Liver (tissue), 4 donors: ENCODE data around the gene SLIT1. TPM values are rescaled to one million over a fixed set of nuclear protein-coding genes. Genes with fewer than 3 reads are reported as not detected.

Source experiments
- polyA plus RNA-seq, 2 donors: library from polyadenylated mRNA; stranded (reverse) in 1 of 2; unstranded in 1 of 2; fragments of 200-250 nt in 1 of 2; fragments of >200 nt in 1 of 2; fragmentation: Nextera tagmentation in 1 of 2; extraction: Ambion mirVana in 1 of 2; gene quantifications; one replicate each; pipeline versions ENCODE4 v1.2.1 to v1.2.3, GENCODE V29; 2013 to 2015
- total RNA-seq, 2 donors: library from RNA; depleted of rRNA; stranded (reverse); fragments of >200 nt; gene quantifications; one replicate each; pipeline ENCODE4 v1.2.3, GENCODE V29; 2014
- donor health status: healthy.
- donor health status: healthy.
- donor health status: healthy.

SLIT1 gene
- total and polyA plus RNA-seq, 4 donors = under 0.01 to 0.14 (median 0.06) TPM

Other genes with a start within 250 kb of the SLIT1 start
- gene ARHGAP19, start 106.7 kb upstream of the SLIT1 start, total RNA-seq = 10 to 100 TPM in 1 of 2 donors, 1 to 10 TPM in 1; 5.3 to 23.4 TPM
- 1 to 10 TPM; 1.6 to 1.9 TPM for gene ARHGAP19, start 106.7 kb upstream of the SLIT1 start, polyA plus RNA-seq
- 1 to 10 TPM; 5.9 to 7.4 TPM for gene FRAT1, start 133.3 kb upstream of the SLIT1 start, total RNA-seq
- gene FRAT1, start 133.3 kb upstream of the SLIT1 start, polyA plus RNA-seq = 1 to 10 TPM; 4.3 to 4.6 TPM
- 10 to 100 TPM; 14.4 to 15.1 TPM for gene FRAT2, start 148.8 kb upstream of the SLIT1 start, total RNA-seq
- gene FRAT2, start 148.8 kb upstream of the SLIT1 start, polyA plus RNA-seq = 1 to 10 TPM; 2.7 to 9.0 TPM
- gene RRP12, start 215.4 kb upstream of the SLIT1 start, total RNA-seq = 1 to 10 TPM; 6.1 to 9.6 TPM
- gene RRP12, start 215.4 kb upstream of the SLIT1 start, polyA plus RNA-seq = 1 to 10 TPM; 5.7 to 7.8 TPM
- 10 to 100 TPM; 52.0 to 90.7 TPM for gene PGAM1, start 240.2 kb upstream of the SLIT1 start, total RNA-seq
- 100 to 1,000 TPM; 121 to 178 TPM for gene PGAM1, start 240.2 kb upstream of the SLIT1 start, polyA plus RNA-seq